ENCODE results near the gene YKT6.
"Not testable (repeated sequence)": the region's sequence is repeated elsewhere in the genome, so short reads cannot be mapped to it uniquely, and the experiment has no call there.

Gene YKT6

DNA sequence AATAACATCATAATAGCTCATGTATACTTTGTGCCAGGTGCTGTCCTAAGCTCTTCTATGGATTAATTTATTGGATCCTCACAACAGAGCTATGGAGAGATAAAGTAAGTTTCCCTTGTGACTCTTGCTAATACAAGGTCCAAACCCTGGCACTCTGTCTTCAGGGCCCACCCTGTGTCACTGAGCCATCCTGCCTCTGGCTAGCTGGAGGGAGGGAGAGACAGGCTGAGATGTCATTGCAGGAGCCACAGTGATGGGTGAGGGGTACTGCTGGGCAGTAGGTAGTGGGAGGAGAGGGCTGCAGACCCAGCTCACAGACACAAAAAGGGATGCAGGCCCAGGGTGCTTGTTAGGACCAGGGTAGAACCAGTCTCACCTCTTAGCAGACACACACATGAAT lies 28.4 kb upstream of the YKT6 start:
- DNase-seq (ENCODE audit: low read depth), result no peak

DNA sequence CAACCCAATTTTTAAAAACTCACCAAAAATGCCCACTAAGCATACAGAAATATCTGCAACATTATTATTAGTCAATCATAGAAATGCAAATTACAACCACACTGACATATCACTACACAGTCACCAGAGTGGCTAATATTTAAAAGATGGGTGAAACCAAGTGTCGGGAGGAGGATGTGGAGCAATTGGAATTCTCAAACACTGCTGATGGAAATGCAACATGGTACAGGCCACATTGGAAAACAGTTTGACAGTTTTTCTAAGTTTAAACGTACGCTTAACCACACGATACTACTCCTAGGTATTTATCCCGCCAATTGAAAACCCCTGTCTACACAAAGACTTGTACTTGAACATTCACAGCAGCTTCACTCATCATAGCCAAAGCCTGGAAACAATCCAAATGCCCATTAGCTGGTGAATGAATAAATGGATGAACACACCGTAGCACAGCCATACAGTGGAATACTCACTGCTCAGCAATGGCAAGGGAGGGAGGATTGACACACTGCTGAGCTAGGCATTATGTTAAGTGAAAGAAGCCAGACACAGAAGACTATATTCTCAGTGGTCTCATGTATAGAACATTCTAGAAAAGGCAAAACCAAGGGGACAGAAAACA lies 27.9 kb upstream of the YKT6 start:
- DNase-seq (ENCODE audit: low read depth), result no peak

DNA sequence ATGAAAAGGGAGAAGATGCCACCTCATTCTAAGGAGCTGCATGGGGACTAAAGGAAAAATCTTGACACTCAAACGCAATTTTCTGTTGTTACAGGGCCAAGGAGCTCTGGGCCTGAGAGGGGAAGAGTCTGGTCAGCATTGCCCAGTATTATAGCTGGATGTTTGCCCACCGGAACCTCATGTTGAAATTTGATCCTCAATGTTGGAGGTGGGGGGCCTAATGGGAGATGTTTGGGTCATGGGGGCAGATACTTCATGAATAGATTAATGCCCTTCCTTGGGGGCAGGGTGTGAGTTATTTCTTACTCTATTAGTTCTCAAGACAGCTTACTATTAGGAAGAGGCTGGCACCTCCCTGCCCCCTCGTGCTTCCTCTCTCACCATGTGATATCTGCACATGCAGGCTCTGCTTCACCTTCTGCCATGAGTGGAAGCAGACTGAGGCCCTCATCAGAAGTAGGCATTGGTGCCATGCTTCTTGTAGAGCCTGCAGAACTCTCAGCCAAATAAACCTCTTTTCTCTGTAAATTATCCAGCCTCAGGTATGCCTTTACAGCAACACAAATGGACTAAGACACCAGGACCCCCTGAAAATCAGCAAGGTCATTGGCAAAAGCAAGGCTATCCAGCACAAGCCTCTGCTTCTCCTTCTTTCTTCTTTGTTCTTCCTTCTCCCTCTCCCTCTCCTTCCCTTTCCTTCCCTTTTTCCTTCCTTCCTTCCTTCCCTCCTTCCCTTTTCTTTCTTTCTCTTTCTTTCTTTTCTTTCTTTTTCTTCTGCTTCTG lies 26.7 kb upstream of the YKT6 start:
- DNase-seq (ENCODE audit: low read depth), result no peak

DNA sequence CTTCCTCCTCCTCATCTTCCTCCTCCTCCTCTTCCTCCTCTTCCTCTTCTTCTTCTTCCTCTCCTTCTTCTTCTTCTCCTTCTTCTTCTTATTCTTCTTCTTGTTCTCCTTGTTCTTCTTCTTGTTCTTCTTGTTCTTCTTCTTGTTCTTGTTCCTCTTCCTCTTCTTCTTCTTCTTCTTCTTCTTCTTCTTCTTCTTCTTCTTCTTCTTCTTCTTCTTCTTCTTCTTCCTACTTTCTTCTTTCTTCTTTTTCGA lies 26.2 kb upstream of the YKT6 start:
- DNase-seq (ENCODE audit: low read depth), result not testable (repeated sequence)

DNA sequence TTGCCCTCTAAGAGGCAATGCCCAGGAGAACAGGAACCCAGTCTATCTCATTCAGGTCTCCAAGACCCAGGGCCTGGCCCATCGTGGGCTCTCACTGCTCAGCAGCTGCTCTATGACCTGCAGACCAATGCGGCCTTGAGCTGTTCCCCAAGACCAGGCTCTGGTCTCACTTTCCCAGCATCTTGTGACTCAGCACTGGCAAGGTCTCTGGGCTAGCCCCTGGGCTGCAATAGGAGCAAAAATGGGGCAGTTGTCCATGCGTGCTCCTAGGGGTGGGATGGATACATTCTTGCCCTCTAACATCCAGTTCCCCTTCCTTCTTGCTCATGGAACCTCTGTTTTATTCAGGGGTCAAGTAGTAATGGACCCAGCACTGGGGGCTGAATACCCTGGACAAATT lies 25.0 kb upstream of the YKT6 start:
- no peak for DNase-seq (ENCODE audit: low read depth)

DNA sequence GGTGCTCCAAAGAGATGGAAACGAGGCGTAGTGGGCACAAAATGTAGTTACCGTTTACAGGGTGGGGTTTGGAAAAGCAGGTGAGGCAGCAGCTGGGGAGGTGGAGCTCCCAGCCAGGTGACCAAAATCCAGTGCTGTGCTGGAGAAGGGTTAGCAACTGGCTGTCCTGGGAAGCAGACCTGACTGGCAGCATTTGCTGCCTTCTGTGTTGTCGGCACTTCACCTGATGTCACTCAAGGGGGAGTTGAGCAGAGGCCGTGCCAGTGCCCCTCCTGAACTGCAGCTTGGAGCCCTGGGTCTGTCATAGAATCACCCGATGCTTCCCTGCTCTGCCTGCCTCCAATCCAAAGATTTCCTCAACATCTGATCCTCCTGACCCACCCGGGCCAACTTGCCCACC lies 24.3 kb upstream of the YKT6 start:
- no peak for DNase-seq (ENCODE audit: low read depth)

DNA sequence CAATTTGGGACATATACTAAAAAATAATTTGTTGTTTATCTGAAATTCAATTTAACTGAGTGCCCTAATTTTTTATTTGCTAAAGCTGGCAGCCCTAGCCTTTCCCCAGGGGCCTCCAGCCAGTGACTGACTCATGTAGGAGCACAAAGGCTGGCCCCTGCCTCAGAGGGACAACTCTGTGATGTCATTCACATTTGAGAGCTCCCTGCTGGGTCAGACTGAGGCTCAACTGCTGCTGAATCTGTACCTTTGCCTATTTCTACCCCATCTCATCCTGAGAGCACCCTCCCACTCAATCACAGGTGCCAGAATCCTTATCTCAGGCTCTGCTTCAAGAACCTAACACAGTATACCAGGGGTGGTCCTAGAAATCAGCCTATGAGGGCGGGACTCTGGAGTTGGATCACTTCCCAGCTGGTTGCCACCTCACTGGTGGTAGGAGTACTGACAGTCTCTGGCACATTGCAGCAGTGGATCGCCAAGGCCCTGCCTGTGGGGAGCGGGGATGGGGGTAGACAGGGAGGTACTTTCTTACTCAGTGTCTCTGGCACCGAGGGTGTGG lies 23.1 kb upstream of the YKT6 start:
- no peak for DNase-seq (ENCODE audit: low read depth)

DNA sequence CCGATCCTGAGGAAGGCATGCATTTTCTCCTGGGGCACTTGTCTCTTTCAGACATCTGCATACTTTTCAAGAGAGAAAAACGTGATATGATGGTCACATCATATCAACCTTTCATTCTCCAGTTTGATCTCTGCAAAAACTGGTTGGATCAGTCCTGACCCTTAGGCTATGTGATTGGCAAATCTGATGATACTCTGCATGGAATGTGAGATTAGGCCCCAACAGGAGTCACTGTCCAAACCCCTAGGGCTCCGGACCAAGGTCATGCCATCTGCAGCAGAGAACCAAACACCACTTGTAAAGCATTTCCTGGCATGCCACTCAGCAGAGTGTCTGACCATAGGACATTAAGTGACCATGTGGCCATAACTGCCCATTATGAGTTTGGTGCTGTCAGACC lies 20.1 kb upstream of the YKT6 start:
- DNase-seq (ENCODE audit: low read depth), result no peak

DNA sequence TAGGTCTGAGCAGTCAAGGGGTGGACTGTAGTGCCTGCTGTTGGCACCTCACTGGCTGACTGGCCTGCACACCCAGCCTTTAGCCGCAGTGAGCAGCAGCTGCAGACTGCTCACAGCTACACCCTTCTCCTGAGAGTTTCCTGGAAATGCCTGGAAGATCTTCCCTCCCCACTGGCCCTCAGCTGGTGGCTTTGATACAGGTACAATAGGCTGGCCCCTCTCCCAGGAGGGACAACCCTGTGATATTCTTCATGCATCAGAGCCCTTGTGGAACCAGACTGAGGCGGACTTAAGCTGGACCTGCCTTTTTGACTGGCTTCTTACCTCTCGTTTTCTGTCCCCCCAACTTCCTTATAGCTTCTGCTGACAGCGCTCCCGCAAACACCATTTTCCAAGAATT lies 18.0 kb upstream of the YKT6 start:
- DNase-seq (ENCODE audit: low read depth), result no peak

DNA sequence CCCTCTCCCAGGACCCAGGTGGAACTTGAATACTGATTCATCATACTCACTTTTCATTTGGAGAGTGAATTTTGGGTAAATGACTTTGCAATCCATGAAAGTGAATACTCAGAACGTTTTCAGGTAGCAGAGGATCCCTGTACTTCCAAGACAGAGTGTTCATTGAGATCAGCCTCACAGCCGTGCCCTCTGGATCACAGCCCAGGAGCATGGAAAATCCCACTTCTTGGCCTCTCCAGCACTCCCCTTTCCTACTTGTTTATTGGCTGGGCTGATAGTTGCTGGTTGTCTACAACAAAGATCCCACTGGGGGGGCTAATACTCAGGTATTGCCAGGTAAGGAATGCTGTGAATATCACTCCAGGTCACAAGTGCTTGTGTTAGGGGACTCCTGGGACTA lies 17.4 kb upstream of the YKT6 start:
- DNase-seq (ENCODE audit: low read depth), result no peak

DNA sequence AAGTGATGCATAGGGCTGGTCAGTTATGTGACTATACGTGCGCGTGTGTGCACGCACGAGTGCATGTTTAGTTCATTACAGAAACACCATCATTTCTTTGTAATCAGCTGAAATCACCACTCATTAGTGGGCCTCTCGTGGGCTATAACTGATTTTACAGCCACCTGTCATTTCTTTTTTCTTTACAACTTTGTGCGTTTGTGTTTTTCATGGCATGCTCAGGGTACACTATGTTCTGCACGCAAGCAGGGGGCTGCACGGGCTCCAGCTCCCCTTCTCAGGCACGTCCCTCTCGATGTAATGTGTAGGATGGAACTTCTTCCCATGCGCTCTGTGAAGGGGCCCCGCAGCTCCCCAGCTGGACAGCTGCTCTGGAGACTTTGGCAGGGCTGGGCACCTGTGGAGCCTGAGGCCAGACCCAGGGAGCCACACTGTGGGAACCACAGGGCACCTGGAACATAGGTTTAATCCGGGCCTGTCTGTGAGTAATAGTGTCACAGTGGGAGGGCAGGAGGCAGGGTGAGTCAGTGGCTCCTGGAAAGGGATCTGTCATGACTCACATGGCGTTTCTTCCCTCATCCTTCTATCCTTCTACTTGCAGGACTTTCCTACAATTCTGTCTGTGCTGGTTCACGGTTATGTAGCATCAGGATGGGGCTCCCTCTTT lies 16.4 kb upstream of the YKT6 start:
- DNase-seq (ENCODE audit: low read depth), result no peak

DNA sequence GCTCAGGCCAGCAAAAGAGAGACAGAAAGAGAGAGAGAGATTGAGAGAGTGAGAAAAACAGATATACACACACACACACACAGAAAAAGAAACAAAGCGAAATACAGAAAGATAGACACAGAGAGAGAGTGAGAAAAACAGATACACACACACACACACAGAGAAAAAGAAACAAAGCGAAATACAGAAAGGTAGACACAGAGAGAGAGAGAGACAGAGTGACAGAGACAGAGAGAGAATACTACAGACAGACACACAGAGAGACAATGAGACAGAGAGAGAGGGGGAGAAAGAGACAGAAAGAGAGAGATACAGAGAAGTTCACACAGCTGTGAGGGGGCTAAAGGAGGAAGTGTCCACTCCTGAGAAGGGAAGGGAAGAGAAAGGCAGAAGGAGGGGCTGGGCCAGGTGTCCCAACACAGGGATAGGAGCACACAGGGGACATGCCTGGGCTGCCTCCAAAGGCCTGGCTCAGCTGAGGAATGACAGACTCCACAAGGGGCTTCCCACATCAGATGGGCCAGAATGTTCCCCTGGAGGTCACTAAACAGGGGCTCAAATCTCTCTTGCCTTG lies 15.8 kb upstream of the YKT6 start:
- no peak for DNase-seq (ENCODE audit: low read depth)

DNA sequence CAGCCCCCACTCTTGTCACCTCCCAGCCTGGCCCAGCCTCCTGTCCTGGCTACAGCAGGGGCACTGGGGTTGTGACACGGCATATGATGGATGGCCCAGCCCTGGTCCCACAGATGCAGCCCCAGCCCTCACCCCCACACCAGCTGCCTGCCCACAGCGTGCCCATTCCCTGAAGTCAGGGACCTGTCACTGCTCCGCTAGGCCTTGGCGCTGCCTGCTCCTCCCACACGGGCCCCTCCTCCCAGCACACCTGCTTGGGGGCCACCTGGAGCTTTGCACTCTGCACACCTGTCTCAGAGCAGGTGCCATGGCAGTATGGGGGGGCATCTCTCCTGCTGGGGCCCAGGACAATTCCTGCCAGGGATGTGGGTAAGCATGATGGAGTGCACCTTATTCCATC lies 15.0 kb upstream of the YKT6 start:
- no peak for DNase-seq (ENCODE audit: low read depth)

DNA sequence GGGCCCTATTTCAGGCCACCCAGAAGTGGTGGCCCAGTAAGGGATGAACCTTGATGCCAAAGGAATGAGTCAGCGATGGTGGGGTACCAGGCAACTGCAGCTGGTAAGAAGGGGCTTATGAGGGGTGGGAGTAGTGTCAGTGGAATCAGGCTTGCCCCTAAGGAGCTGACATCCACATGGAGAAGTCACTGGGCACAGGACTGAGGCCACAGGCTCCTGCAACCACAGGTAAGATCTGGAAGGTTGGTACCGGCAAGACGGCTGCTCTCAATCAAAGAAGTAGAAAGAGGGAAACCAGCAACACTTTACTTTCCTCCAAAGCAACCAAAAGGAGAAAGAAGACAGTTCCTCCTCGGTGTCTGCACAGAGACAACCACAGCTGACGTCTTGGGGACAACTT lies 14.0 kb upstream of the YKT6 start:
- no peak for DNase-seq (ENCODE audit: low read depth)

DNA sequence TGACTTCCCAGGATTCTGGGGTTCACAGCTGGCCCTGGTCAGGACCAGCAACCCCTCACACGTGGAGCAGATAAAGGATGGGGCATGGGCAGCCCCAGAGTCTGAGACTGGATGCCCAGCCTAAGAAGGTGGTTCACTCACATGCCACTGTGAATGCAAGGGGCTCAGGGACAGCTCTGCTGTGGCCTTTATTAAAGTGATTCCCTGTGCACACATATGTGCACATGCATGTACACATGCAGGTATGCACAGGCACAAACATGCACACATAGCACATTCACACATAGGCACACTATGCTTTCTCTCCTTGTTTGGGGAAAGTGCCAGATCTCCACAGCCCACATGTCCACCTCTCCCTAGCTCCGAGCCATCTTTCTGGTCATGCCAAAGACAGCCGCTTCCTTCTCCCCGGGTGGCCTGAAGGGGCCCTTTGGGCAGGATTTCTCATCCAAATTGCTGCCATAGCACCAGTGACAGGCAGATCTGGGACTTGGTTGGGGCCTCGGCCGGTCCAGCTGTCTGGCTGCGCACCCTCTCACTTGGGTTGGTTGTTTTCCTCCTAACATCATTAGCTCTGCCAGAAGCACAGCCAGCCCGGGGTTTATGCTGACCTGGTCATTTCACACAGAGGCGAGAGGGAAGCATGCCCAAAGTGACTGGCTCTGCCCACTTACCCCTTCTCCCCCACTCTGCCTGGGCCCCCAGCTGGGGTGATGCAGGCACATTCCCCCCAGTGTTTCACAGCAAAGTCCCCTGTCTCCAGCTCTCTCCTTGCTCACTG lies 13.0 kb upstream of the YKT6 start:
- no peak for DNase-seq (ENCODE audit: low read depth)

DNA sequence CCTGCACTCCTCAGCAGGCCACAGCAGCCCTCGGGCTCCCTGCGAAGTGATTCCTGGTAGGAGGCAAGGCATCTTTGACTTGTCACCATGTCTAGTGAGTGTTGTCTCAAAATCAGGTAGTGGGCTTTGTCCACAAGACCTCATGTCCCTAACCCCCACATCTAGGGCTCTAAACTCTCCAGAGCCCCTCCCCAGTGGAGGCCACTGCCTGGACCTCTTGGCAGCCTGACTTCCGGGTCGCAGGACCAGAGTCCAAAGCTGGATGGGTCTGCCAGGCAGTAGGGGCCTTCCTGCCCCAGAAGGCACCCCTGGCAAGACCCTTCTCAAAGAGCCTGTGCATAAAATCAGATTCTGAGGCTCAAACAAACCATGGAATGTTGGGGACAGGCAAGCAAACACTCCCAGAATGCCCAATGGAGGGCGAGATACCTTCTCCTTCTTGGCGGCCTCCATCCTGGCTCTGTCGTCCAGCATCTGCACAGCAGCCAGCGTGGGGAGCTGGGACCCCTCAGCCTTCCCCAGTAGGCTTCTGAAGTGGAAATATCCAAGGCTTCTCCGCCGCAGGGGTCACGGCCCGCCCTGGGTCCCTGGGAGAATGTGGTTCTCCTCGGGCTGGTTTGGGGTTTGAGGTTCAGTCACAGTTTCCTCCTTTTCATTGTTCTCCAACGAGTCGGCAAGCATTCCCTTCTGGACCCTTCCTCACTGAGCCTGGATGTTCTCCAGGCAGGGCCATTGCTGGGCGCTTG lies 12.1 kb upstream of the YKT6 start:
- no peak for DNase-seq (ENCODE audit: low read depth)

DNA sequence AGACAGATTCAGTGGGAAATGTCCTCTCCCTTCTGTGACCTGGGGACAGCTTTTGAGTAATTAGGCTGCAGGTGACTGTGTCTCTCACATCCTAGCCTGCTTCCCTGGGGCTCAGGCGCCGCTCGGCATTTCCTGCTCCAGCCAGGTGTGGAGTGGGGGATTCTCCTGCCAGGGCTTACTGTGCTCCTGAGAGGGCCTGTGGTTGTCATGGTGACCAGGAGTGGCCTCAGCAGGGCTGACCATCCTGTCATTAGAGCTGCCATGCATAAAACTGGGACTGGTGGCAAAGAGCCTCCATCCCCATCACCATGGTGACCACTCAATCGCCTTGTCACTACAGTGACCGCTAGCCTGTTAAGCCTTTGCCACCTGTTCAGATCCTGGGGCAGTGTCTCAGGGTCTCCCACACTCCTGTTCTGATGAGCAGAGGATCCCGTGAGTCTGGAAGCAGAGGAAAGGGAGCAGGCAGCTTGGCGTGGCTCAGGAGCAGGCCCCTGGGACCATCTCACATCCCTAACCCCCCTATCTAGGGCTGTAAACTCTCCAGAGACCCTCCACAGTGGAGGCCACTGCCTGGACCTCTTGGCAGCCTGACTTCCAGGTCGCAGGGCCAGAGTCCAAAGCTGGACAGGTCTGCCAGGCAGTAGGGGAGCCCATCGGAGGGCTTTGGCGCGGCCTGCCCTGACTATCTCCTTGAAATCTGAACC lies 11.3 kb upstream of the YKT6 start, which contains the start of gene GCK:
Gene GCK, minus strand, starts transcription at position 154 of the 707 bp plus-strand sequence. CDS start 486 bp downstream, outside the sequence.
- DNase-seq (ENCODE audit: low read depth), result no peak

DNA sequence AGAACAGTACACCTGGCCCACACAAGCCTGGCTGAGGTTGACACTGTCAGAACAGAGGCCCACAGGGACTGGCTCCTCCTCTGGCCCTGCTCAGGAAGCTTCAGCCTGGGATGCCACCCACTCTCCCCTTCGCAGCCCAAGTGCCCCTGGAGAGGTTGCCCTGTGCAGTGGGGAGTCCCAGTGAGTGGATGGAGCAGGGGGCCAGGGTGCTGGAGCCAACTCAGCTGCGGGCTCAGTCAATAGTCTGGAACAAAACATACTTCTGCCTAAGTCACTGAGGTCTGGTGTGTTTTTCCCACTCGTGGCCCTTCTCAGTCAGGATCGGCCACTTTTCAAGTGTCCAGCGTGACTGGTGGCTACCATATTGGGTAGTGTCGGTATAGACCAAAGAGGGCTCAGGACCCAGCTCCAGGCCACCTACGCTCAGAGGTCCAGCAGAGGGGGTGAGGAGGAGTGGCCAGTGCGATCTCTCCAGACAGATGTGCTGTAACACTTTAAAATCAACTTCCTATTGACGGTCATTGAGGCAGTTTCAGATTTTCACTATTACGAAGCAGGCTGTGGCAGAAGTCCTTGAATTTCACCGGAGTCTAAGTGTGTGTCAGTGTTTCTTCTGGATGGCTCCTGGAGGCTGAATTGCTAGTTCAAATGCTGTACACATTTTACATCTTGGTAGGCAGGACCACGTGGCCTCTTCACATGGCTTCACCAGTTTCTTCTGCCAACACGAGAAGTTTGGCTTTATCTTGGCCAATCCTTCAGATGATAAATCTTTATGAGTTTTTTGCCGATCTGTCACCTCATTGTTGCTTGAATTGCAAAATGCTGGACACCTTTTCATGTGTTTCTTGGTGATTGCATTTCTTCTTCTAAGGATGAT lies 10.5 kb upstream of the YKT6 start:
- no peak for DNase-seq (ENCODE audit: low read depth)

DNA sequence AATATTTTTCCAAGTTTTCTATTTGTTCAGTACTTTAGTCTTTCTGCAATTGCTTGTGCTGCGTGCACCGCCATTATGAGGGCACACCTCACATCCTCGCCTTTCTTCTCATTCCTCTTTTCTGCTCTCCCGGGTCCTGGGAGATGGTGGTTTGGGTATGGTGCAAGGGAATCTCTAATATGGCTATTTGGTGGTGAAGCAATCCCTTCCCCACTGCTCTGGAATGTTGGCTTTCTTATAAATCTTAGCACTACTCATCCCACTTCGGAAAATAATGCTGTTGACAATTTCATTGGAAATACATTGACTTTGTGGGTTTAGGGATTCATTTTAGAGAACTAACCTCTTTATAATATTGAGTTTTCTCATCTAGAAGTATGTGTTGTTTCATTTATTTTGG lies 9.6 kb upstream of the YKT6 start:
- no peak for DNase-seq (ENCODE audit: low read depth)
